H1 (cell line): Measurements from ENCODE around the gene TMUB1. TPM values are rescaled to one million over a fixed set of nuclear protein-coding genes. Genes with fewer than 3 reads are reported as not detected.

Experiments
- CTCF ChIA-PET: fragments of 300-600 bp; sonication (Branson Sonifier 250); formaldehyde crosslinking; loops from one replicate; lab custom pipeline; 2021; ENCODE audit not compliant: partially characterized antibody; lab: Charles Lee
- POLR2A ChIA-PET: fragments of 300-600 bp; sonication (Branson Sonifier 250); formaldehyde crosslinking; loops from one replicate; lab custom pipeline; 2021; ENCODE audit warnings: inconsistent platforms; ENCODE audit not compliant: partially characterized antibody; lab: Charles Lee
- DNase-seq, 2 experiments: peaks; one replicate each; pipeline versions ENCODE4 v3.0.0 to v3.0.0-alpha.2; 2010 to 2022; ENCODE audit warnings: low spot score in 2 of 2, low read depth in 1 of 2, mixed read lengths in 1 of 2
- FAIRE-seq: peaks from 2 replicates; lab custom pipeline; 2011; peaks lifted over from hg19 to GRCh38; lab: Jason Lieb, UNC
- H2AFZ ChIP-seq: 2 replicates; pipeline ENCODE4 v1.8.1; 2012; ENCODE audit warnings: low read length, inconsistent platforms
- H2AK5ac ChIP-seq: 2 replicates; pipeline ENCODE4 v1.6.1; 2013; ENCODE audit warnings: low read depth, low read length
- H2BK120ac ChIP-seq: replicated peaks from 2 replicates; pipeline ENCODE3; 2013; ENCODE audit warnings: low read depth, low read length, inconsistent platforms
- H2BK12ac ChIP-seq: 2 replicates; pipeline ENCODE4 v1.6.1; 2013; ENCODE audit warnings: low read depth, low read length
- H2BK15ac ChIP-seq: 2 replicates; pipeline ENCODE4 v1.6.1; 2013; ENCODE audit warnings: low read length
- H2BK20ac ChIP-seq: 2 replicates; pipeline ENCODE4 v1.6.1; 2013; ENCODE audit warnings: low read length
- H2BK5ac ChIP-seq: 2 replicates; pipeline ENCODE4 v1.6.1; 2013; ENCODE audit warnings: low read depth, low read length
- H3K14ac ChIP-seq: 2 replicates; pipeline ENCODE4 v1.6.1; 2013; ENCODE audit warnings: inconsistent platforms; ENCODE audit not compliant: insufficient read length
- H3K18ac ChIP-seq: 2 replicates; pipeline ENCODE4 v1.6.1; 2013; ENCODE audit warnings: low read length; ENCODE audit errors: extremely low read depth
- H3K23ac ChIP-seq: 2 replicates; pipeline ENCODE4 v1.6.1; 2013; ENCODE audit warnings: inconsistent platforms; ENCODE audit not compliant: insufficient read length
- H3K23me2 ChIP-seq: 2 replicates; pipeline ENCODE4 v1.6.1; 2013; ENCODE audit warnings: low read depth, low read length
- H3K27ac ChIP-seq: 2 replicates; pipeline ENCODE4 v1.6.1; 2011; ENCODE audit warnings: low read depth, low read length, inconsistent platforms
- H3K27me3 ChIP-seq, 4 experiments: replicated peaks in 1 of 4; 1 replicate in 1 of 4; 2 replicates in 3 of 4; pipeline versions ENCODE4 v1.6.1 to v1.8.1; 2011 to 2013; ENCODE audit warnings: low read length in 3 of 4, mild to moderate bottlenecking in 3 of 4, inconsistent platforms in 2 of 4, mixed read lengths in 2 of 4, moderate library complexity in 1 of 4; ENCODE audit not compliant: control insufficient read depth in 3 of 4, insufficient read depth in 3 of 4; ENCODE audit errors: extremely low read depth in 1 of 4
- H3K36me3 ChIP-seq, 4 experiments: 2 replicates each; pipeline versions ENCODE4 v1.6.1 to v1.8.1; 2011 to 2013; ENCODE audit warnings: mild to moderate bottlenecking in 4 of 4, low read length in 3 of 4, moderate library complexity in 2 of 4, control low read depth in 1 of 4, inconsistent platforms in 1 of 4; ENCODE audit not compliant: insufficient read depth in 4 of 4, control insufficient read depth in 2 of 4
- H3K4ac ChIP-seq: replicated peaks from 2 replicates; pipeline ENCODE3; 2013; ENCODE audit warnings: low read length, low read depth, mixed read lengths, inconsistent platforms; ENCODE audit not compliant: insufficient read length
- H3K4me1 ChIP-seq, 4 experiments: replicated peaks in 1 of 4; 1 replicate in 1 of 4; 2 replicates in 3 of 4; pipeline versions ENCODE4 v1.6.1 to v1.8.1; 2011 to 2013; ENCODE audit warnings: low read length in 3 of 4, inconsistent platforms in 2 of 4, mixed read lengths in 1 of 4; ENCODE audit not compliant: insufficient read depth in 4 of 4, control insufficient read depth in 3 of 4
- H3K4me2 ChIP-seq, 2 experiments: 2 replicates each; pipeline versions ENCODE4 v1.6.1 to v1.8.1; 2011 to 2013; ENCODE audit warnings: low read depth in 2 of 2, low read length in 2 of 2, control low read depth in 1 of 2, inconsistent platforms in 1 of 2, mild to moderate bottlenecking in 1 of 2; ENCODE audit not compliant: insufficient read depth in 1 of 2
- H3K4me3 ChIP-seq, 4 experiments: fragments of 200-600, 300-600 bp in 1 of 4; sonication (generic), shearing (Covaris generic), sonication (Bioruptor Twin) in 1 of 4; 2 replicates each; pipeline versions ENCODE4 v1.5.1 to v1.8.1; 2011 to 2016; ENCODE audit warnings: low read length in 4 of 4, low read depth in 3 of 4, control low read depth in 2 of 4, inconsistent platforms in 2 of 4, mild to moderate bottlenecking in 2 of 4, mixed read lengths in 1 of 4, moderate library complexity in 1 of 4; ENCODE audit not compliant: insufficient read depth in 2 of 4; ENCODE audit errors: extremely low read depth in 1 of 4
- H3K56ac ChIP-seq: replicated peaks from 2 replicates; pipeline ENCODE3; 2013; ENCODE audit warnings: low read depth, mild to moderate bottlenecking, mixed read lengths, low read length, inconsistent platforms; ENCODE audit not compliant: insufficient read length
- H3K79me1 ChIP-seq: 2 replicates; pipeline ENCODE4 v1.6.1; 2013; ENCODE audit warnings: low read depth, low read length, control low read depth
- H3K79me2 ChIP-seq, 2 experiments: 2 replicates each; pipeline versions ENCODE4 v1.6.1 to v1.8.1; 2012 to 2013; ENCODE audit warnings: low read length in 2 of 2, mild to moderate bottlenecking in 2 of 2, inconsistent platforms in 1 of 2; ENCODE audit not compliant: insufficient read depth in 2 of 2, control insufficient read depth in 1 of 2
- H3K9ac ChIP-seq, 4 experiments: replicated peaks in 1 of 4; 1 replicate in 1 of 4; 2 replicates in 3 of 4; pipeline versions ENCODE4 v1.6.1 to v1.8.1; 2011 to 2013; ENCODE audit warnings: low read depth in 3 of 4, low read length in 3 of 4, control low read depth in 2 of 4, mild to moderate bottlenecking in 2 of 4, moderate library complexity in 2 of 4, inconsistent platforms in 1 of 4; ENCODE audit errors: extremely low read depth in 1 of 4
- H3K9me3 ChIP-seq, 2 experiments: 2 replicates each; pipeline versions ENCODE4 v1.6.1 to v1.8.1; 2012 to 2013; ENCODE audit warnings: mild to moderate bottlenecking in 2 of 2, moderate library complexity in 2 of 2, control low read depth in 1 of 2, inconsistent platforms in 1 of 2, low read depth in 1 of 2, low read length in 1 of 2, mixed read lengths in 1 of 2; ENCODE audit not compliant: insufficient read depth in 2 of 2
- H4K20me1 ChIP-seq, 2 experiments: replicated peaks in 1 of 2; 2 replicates each; pipeline versions ENCODE3 to v1.8.1; 2011 to 2013; ENCODE audit warnings: inconsistent platforms in 2 of 2, low read length in 2 of 2, mild to moderate bottlenecking in 1 of 2; ENCODE audit not compliant: insufficient read depth in 2 of 2, control insufficient read depth in 1 of 2
- H4K5ac ChIP-seq: 2 replicates; pipeline ENCODE4 v1.6.1; 2013; ENCODE audit warnings: low read length, low read depth, mixed read lengths, inconsistent platforms; ENCODE audit not compliant: insufficient read length
- H4K8ac ChIP-seq: 2 replicates; pipeline ENCODE4 v1.8.0; 2013; ENCODE audit warnings: mild to moderate bottlenecking, moderate library complexity, low read length, inconsistent platforms; ENCODE audit not compliant: insufficient read depth; ENCODE audit errors: extremely low read depth
- H4K91ac ChIP-seq: replicated peaks from 2 replicates; pipeline ENCODE3; 2013; ENCODE audit warnings: low read length, mixed read lengths, inconsistent platforms; ENCODE audit not compliant: insufficient read length
- BACH1 ChIP-seq: IDR thresholded peaks from 2 replicates; pipeline ENCODE4 v1.6.1; 2012; ENCODE audit warnings: low read length, improper control_type of control experiment
- WGBS, 2 experiments: shearing (Covaris generic) in 1 of 2; methylation state at CpG; one replicate each; pipeline versions ENCODE4 v1.1.6 to v1.1.7; 2013 to 2015; ENCODE audit warnings: low lambda C conversion rate in 2 of 2, mixed read lengths in 2 of 2, inconsistent platforms in 1 of 2, low coverage in 1 of 2, missing lambda C conversion rate in 1 of 2; ENCODE audit not compliant: insufficient replicate concordance in 2 of 2, insufficient coverage in 1 of 2, insufficient read length in 1 of 2; ENCODE audit errors: extremely low coverage in 1 of 2, missing lambda C conversion rate in 1 of 2; 5-methylcytosine and 5-hydroxymethylcytosine counted together
- polyA plus RNA-seq, 7 experiments: library from polyadenylated mRNA; depleted of rRNA in 3 of 7; stranded (reverse) in 5 of 7; unstranded in 2 of 7; fragments of >200 nt in 5 of 7; fragments of 200-250 nt in 2 of 7; gene quantifications; 1 replicate in 5 of 7; 2 replicates in 1 of 7; 4 replicates in 1 of 7; pipeline versions ENCODE4 v1.2.1 to v1.2.3, GENCODE V29; 2011 to 2013; ENCODE audit warnings: missing spikeins in 2 of 7, mixed read lengths in 2 of 7
- total RNA-seq: library from RNA; stranded (reverse); fragmentation: NEBNext Ultra II Directional; extraction: Animal tissue kit (Norgen Biotek cat#: 25700); gene quantifications from 2 replicates; pipeline ENCODE4 v1.2.1, GENCODE V29; 2021

TMUB1 gene
- total and polyA plus RNA-seq, 2 of the 8 experiments (the other 6 are each of a cell fraction or from before 2014, with no cell fraction given): 41.4 to 56.2 TPM

GRCh38 chr7:151091988-151092387 is 8.7 kb upstream of the TMUB1 start:
- Histone ChIP-seq H2AFZ (no peak overlapping the region), H3K27ac (no peak overlapping the region), H4K91ac (no peak overlapping the region), H3K18ac (no peak overlapping the region), H4K5ac (no peak overlapping the region), H2AK5ac (no peak overlapping the region), H2BK12ac (no peak overlapping the region), H3K14ac (no peak overlapping the region), H3K23me2 (peaks cover 9% of the 10 kb centered on the region; the same call in 1 of the 2 replicates), H3K56ac (no peak overlapping the region), H2BK120ac (no peak overlapping the region), H3K4ac (no peak overlapping the region), H3K9me3 (no peaks in the 10 kb centered on the region), H4K8ac (no peak overlapping the region), H2BK15ac (no peak overlapping the region), H3K79me2 (peaks cover 11 to 82% of the 10 kb centered on the region in 2 experiments; a peak in 3 of 4 replicates), H3K9ac (no peak overlapping the region), H2BK20ac (no peak overlapping the region), H2BK5ac (0 out of 2 replicates have a peak overlapping the region, but pooled peaks have one; percentile 8), H3K36me3 (no peaks in the 10 kb centered on the region), H3K27me3 (peaks cover 0 to 20% (median 8%) of the 10 kb centered on the region in 4 experiments; a peak in 6 of 7 replicates), H3K23ac (no peak overlapping the region), H3K4me2 (no peak overlapping the region), H3K4me3 (no peak overlapping the region), H3K4me1 (peaks cover 3 to 30% (median 20%) of the 10 kb centered on the region in 4 experiments), H3K79me1 (peaks cover 18% of the 10 kb centered on the region; the same call in 1 of the 2 replicates), H4K20me1 (peaks cover 48 to 65% of the 10 kb centered on the region in 2 experiments)
- FAIRE-seq (no peak), DNase-seq (no peak)
- CTCF ChIA-PET: interaction anchor here (0.6 to 15.1 kb wide), 14 partner anchors 15 to 183 kb away, joined by 3 to 448 read pairs (median 4); no protein-coding TSS in a partner anchor
- POLR2A ChIA-PET: no interaction called here
- 94% methylated on average over 14 of the region's 14 CpGs; no CpG with 5 or more reads in 1 of the 2 experiments for WGBS, 2 experiments
- no peak for TF ChIP-seq BACH1
